GM19455 (cell line): Measurements from ENCODE around the gene TMEM107.

Experiments
- ATAC-seq: cut with Tn5 transposase; IDR thresholded peaks from one replicate; pipeline ENCODE4 v1.9.1; 2021; ENCODE audit not compliant: unreplicated experiment

TMEM107 gene

DNA sequence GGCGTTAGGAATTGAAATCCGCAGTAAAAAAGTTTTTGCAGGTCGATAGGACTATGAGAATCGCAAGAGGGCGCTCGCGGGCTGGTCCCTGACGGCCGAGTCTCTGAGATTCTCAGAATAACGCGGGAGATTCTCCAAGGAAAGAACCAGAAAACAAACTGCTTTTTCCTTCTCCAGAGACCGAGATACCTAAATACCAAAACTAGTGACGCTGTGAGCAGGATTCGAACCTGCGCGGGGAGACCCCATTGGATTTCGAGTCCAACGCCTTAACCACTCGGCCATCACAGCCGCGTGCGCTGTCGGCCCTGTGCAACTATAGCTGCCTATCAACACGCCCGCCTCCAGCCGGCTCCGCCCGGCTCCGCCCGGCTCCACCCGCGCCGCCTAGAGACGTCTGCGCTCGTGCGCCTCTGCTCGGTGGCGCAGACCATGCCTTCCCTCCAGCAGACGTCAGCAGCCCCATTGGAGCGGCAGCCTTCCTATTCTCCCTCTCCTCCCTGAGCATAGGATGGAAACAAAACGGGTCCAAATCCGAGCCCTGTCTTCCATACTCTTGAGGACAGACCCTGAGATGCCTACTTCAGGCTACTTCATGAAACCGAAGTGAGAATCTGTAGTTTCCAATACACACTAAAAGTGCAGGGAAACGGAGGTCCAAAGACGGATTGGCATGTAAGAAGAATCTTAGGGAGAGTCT is 37.4 kb downstream of the TMEM107 start:
- ATAC-seq, result peak; percentile 85

DNA sequence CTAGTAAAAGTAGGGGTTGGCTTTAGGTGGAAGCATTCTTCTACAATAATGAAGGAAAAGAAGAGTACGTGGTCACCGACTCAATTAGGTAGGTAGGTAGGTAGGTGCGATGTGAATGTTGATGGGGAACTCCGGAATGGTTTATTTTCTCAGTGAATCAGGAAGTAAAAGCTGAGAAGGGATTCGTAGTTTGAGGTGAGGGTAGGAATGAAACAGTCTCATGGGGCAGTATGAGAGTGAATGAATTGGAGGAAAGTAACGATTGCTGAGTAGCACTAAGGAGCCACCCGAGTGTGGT is 37.9 kb downstream of the TMEM107 start:
- peak; percentile 9 for ATAC-seq

DNA sequence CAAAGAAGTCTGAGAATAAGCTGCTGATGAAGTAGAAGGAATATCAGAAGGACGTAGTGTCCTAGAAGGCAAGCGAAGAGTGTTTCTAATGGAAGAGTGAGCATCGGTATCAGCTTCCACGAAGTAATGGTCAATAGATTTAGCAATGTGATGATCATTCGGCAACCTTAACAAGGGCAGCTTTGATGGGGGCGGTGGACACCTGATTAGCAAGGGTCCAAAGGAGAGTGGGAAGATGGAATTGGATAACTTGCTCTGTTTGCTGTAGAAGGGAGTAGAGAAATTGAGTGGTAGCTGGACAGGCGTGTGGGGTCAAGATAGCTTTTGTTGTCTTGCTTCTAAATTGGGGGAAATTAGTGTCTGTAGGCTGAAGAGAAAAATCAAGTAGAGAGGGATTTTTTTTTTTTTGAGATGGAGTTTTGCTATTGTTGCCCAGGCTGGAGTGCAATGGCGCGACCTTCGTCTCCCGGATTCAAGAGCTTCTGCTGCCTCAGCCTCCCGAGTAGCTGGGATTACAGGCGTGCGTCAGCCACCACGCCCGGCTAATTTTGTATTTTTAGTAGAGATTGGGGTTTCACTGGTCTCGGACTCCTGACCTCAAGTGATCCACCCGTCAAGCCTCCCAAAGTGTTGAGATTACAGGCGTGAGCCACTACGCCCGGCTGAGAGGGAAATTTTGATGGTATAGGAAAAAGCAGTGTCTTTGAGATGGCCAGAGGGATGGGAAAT is 38.4 kb downstream of the TMEM107 start:
- ATAC-seq, result no peak

DNA sequence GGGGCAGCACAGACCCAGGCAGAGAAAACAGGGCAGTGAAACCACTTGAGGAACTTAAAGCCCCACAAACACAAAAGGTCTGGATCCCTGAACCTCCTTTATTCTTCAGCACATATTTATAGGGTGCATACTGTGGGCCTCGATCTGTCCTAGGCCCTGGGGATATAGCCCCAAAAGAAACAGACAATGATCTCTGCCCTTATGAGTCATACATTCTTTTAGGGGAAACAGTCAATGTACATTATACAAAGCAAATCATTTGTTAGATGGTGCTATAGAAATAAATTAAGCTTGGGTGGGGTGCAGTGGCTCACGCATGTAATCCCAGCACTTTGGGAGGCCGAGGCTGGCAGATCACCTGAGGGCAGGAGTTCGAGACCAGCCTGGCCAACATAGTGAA is 42.2 kb downstream of the TMEM107 start:
- no peak for ATAC-seq

DNA sequence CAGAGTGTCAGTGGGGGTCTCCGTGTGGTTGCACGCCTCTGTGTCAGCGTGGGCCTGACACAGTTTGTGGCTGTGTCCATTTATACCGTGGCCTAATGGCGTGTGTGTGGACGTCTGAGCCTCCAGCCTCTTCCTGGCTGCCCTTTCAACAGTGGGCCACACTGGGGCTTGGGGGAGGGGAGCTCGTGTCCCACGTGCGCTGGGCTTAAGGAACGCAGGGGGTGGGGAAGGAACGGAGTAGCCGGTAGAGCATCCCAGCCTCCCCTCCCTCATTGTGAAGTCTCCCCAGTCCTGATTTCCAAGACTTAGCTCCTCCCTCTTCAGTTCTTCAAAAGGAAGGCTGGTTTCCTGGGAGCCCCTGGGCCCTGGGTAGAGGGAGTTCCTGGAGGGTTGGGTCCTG is 42.8 kb downstream of the TMEM107 start:
- no peak for ATAC-seq

DNA sequence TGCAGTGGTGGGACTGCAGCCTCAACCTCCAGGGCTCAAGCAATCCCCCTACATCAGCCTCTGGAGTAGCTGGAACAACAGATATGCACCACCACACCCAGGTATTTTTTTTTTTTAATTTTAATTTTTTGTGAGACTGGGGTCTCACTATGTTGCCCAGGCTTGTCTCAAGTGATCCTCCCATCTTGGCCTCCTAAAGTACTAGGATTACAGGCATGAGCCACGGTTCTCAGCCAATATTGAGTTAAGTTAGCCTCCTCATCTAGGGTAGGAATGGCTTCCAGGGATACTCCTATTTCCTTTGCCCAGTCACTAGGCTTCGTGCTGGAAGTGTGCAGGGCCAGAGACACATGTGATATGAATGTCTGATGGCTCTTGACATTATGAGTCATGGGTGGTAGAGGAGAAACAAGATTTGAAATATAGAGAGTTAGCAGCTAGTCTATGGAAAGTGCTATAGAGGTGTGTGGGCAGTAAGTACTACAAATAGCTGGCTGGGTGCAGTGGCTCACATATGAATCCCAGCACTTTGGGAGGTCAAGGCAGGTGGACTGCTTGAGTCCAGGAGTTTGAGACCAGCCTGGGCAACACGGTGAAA is 44.2 kb downstream of the TMEM107 start:
- ATAC-seq, result no peak

DNA sequence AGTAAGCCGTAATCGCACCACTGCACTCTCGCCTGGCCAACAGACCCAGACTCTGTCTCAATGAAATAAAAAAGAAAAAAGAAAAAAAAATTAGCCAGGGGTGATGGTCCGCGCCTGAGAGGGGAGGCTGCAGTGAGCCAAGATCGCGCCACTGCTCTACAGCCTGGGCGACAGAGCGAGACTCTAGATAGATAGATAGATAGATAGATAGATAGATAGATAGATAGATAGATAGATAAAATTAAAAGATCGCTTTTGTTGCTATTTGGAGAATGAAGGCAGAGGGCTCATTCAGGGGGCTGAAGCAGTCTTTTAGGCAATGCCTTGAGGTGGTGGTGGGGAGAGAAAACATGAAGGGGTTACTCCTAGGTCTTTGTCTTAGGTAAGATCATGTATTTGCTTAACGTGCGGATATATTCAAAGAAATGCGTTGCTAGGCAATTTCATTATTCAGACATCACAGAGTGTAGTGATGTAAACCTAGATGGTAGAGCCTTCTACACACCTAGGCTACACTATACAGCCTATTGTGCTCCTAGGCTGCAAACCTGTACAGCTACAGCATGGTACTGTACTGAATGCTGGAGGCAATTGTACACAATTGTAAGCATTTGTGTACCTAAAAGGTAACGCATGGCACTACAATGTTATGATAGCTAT is 47.9 kb downstream of the TMEM107 start:
- ATAC-seq, result no peak

DNA sequence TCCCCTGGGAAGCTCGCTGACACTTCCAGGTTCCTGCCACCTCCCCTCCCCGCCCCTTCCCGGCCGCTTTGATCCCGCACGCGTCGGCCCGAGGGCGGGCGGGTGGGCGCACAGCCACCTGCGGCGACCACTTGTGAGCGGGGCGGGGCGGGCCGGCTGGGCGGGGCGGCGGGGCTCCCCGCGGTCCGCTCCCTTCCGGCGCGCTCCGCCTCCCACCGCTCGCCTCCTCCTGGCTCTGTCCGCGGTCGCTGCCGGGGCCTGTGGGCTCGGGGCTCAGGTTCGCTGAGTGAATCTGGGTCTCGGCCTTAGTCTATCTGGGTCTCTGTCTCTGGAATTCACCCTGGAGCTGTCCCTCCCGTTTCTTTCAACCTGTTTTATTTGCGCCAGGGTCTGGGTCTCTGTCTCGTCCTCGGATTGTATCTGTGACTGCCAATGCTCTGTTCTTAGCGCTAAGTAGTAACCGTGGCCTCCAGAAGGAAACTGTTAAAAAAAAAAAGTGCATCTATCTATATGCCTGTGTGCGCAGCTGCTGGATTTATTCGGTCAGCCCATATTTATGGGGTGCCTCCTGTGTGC is 49.6 kb downstream of the TMEM107 start:
- ATAC-seq, result no peak

DNA sequence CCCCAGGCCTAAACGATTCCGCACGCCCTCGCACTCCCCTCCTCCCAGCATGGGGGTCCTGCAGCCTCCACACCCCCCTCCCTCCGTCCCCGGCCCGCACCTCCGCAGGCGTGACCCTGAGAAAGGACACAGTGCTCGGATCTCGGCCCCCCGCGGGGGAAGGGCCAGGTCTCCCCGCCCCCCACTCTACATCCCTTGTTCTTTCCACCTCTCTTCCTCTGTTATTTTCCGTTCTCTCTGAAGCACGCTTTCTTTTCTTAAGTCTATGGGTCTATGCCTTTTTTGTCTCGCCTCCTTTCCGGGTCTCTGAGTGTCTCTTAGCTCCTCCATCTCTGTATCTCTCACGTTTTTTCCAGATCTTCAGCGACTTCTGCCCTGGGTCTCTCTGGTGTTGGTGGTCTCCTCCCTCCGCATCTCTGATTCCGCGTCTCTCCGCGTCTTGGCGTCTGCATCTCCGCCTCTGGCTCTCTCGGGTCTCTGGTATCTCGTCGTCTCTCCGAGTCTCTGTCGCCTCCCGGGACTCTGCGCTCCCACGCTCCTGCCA is 50.2 kb downstream of the TMEM107 start:
- no peak for ATAC-seq

DNA sequence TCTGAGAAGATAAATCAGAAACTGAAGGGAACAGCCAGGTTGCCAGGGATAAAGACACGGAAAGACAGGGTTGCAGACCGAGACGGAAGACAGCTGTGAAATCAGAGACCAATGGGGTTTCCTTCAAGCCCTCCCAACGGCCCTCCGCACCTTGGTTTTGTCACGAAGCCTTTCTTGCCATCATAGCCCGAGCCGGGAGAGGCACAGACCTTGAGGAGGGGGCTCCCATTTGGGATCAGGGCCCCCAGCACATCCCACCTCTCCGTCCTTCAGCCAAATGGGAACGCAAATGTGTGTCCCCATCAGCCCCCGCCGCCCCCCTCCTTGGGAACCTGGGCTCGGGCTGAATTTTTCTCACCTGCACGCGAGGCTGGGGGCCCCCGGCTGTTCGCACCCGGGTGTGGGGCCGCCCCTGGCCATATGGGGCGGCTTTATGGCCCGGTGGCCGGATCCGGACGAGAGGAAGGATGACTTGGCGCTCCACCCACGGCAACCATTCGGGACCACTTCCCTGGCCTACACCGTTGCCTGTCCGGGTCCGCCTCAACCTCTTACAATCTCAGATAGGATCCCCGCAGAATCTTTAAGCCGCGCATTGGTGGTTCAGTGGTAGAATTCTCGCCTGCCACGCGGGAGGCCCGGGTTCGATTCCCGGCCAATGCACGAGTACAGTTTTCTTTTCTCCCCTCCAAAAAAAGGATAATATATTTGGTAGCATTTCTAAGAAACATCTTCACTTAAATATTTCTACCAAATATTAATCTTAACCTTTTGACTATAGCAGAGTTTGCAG is 50.8 kb downstream of the TMEM107 start:
- no peak for ATAC-seq

DNA sequence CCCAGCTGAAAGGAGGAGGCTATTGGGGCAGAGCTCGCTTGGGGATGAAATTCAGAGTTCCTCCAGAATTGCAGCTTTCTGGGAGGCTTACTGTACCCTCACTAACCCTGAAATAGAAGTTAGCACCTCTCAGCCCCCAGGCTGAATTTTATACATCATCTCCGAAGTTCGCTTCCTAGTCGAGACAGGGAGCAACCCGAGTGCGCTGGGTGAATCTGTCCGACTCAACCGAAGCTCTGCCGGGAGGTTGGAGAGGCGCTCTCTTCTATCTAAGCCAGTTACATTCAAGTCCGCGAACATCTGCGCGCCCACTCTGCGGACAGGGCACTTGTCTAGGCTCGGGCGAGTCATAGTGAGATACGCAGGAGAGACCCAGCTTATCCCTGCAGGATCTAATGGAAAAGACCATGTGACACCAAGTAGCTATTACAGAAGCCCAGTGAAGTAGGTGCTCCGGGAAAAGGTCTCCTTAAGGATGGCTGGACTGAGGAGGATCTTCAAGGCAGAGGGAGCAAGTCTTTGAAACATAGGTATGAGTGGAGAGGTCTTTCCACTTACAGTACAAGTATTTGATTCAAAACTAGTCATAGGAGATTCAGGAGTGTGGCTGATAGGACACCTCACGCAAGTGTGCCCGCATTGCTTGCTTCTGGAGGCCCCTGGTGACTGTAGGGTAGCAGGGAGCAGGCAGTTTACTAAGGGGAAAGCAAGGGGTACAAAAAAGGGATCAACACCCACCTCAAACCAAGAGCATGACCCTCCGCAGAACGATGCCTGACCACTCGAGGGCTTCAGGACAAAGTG is 51.6 kb downstream of the TMEM107 start:
- ATAC-seq, result no peak

DNA sequence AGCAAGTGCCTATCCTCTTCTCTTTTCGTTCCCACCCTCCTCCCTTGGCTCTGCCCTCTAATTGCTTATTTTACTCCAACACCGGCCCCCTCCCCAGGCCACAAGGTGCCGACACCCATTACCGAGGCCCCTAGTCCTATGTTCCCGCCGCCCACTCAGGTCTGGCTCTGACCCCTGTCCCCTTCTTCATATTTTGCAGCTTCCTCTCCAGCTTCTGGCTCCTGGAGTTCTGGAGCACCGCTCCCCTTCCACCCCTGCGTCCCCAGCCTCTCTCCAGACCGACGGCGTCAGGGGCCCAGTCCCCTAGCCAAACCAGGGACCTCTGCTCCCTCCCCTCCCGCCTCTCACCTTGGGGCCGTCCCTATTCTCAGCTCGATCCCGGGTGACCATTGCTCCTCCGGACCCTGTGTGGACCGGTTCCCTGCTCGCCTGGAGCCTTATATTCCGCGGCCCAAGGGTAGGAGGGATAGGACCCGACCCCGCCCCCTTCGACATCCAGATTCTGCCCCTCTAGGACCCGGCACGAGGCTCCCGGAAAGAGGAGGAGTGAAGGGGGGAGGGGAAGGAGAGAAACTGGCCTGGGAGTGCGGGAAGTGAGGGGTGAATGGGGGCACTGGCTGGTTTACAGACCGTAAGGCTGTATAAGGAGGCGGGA is 52.4 kb downstream of the TMEM107 start, which contains the start of gene HES7:
TSS of gene HES7 (minus strand) at position 412 of the 655 bp plus-strand sequence. CDS start at position 390, 22 bp downstream.
- ATAC-seq, result no peak

DNA sequence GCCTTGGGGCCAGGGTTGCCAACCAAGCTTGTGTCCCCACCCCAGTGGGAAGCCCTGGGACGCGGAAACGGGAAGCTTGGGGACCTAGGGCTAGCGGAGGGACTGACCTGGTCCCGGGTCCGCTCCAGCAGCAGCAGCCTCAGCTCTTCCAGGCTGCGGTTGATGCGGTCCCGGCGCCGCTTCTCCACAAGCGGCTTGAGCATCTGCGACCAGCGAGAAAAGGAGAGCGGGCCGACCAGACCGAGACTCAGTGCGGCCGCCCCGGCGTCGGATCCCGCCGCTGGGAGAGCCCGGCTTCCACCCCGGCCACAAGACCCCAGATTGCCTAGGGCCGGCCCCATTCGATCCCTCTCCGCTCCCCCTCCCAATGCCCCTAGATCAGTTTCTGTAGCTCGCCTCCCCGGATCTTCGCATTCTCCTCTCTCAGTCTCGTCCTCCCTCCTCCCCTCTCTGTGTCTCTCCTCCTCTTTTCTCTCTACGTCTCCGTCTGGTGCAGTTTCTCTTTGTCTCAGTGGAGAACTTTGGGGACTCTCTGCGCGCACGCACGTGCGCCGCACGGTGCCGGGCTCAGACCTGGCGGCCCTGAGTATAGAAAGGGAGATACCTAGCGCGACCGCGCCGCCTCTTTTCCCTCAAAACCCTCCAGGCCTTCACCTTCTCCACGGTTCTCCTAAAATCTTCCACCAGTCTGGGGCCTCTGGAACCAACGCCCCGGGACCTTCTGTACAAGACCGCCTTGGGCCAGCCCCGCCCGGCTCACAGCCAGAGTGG is 53.1 kb downstream of the TMEM107 start:
- ATAC-seq, result no peak
